DOHH2 (cell line): Measurements from ENCODE around the gene CLSTN1.

ENCODE experiments used
- CTCF ChIP-seq: fragments of 200-600 bp; sonication (generic); IDR thresholded peaks from one replicate; pipeline ENCODE4 v1.5.1; 2014; ENCODE audit warnings: antibody characterized with exemption, mild to moderate bottlenecking, low read depth, low read length; ENCODE audit not compliant: poor library complexity, severe bottlenecking
- EZH2phosphoT487 ChIP-seq: fragments of 200-600 bp; sonication (generic); IDR thresholded peaks from 2 replicates; pipeline ENCODE4 v1.6.1; 2017; ENCODE audit warnings: borderline replicate concordance, mild to moderate bottlenecking, antibody characterized with exemption, low read length, moderate library complexity, mixed read lengths

GRCh38 chr1:9807541-9807940, 16.2 kb downstream of the CLSTN1 start:
- TF ChIP-seq CTCF (no peak), EZH2phosphoT487 (no peak)
